ENCODE data around the gene DAP3. TPM values are rescaled to one million over a fixed set of nuclear protein-coding genes. Genes with fewer than 3 reads are reported as not detected.
A peak's percentile ranks its signal among the peaks of the same experiment; 100 is the strongest.

DAP3 gene
- total RNA-seq, 1 experiment from 2014 or later: 136 TPM

DNA sequence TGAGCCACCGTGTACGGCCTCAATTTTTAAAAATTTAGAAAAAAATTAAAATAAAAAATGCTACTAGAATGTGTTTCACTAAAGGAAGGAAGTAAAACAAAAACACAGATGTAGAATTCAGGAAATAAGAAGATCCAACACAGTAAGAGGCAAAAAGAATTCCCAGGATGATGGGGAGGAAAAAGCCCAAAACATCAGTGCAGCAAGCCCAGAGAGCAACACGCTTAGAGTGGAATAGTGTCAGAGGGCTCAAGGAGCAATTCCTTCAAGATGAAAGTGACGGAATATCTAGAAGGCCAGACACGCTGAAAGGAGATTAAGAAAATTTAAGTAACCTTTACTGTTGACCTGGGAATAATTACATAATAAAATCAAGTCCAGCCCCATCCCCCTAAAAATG, 80.4 kb downstream of the DAP3 start:
- intact Hi-C loops (cut with micrococcal nuclease; ENCODE audit: unreplicated experiment) (no loop called here), in situ Hi-C loops (cut with HindIII; ENCODE audit: low pct_unique_long_range_greater_than_20kb, low sequenced_read_pairs) (no loop called here)
- H3K27ac ChIP-seq (ENCODE audit: low read length): no peak overlapping the region
- ChIA-PET POLR2A (no interaction called here), CTCF (no interaction called here)
- DNase-seq (ENCODE audit: low read depth, low spot score) (no peak), ATAC-seq (no peak)
- BruUV-seq (replicated peaks): no TSS peak
- TF ChIP-seq REST (IDR thresholded peaks at IDR 0.05; ENCODE audit: insufficient read depth in 1 of 2, low read depth in 2 of 2, low read length in 1 of 2) (no peak), POLR2AphosphoS5 (IDR thresholded peaks at IDR 0.05; ENCODE audit: low read depth, low read length) (no peak), SIN3A (IDR thresholded peaks at IDR 0.05; ENCODE audit: borderline replicate concordance, insufficient read depth, low read depth, low read length) (no peak), TCF7L2 (IDR thresholded peaks at IDR 0.05; ENCODE audit: low read depth, low read length) (no peak)
- TF ChIP-seq, protein P1, sequence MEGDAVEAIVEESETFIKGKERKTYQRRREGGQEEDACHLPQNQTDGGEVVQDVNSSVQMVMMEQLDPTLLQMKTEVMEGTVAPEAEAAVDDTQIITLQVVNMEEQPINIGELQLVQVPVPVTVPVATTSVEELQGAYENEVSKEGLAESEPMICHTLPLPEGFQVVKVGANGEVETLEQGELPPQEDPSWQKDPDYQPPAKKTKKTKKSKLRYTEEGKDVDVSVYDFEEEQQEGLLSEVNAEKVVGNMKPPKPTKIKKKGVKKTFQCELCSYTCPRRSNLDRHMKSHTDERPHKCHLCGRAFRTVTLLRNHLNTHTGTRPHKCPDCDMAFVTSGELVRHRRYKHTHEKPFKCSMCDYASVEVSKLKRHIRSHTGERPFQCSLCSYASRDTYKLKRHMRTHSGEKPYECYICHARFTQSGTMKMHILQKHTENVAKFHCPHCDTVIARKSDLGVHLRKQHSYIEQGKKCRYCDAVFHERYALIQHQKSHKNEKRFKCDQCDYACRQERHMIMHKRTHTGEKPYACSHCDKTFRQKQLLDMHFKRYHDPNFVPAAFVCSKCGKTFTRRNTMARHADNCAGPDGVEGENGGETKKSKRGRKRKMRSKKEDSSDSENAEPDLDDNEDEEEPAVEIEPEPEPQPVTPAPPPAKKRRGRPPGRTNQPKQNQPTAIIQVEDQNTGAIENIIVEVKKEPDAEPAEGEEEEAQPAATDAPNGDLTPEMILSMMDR (IDR thresholded peaks at IDR 0.05): no peak
- no peak overlapping the region for H3K4me3 ChIP-seq (ENCODE audit: low read depth in 2 of 2, low read length in 2 of 2)
- peaks cover 5% of the 10 kb centered on the region for H3K36me3 ChIP-seq (ENCODE audit: control insufficient read depth, insufficient read depth, low read length)
- H3K27me3 ChIP-seq (ENCODE audit: control insufficient read depth, insufficient read depth, low read length): no peaks in the 10 kb centered on the region
- H3K4me1 ChIP-seq (ENCODE audit: control insufficient read depth, insufficient read depth, low read length): peaks cover 2% of the 10 kb centered on the region; the same call in 1 of the 2 replicates
- no peaks in the 10 kb centered on the region for H3K9me3 ChIP-seq (ENCODE audit: control insufficient read depth, insufficient read depth, low read depth, low read length)

DNA sequence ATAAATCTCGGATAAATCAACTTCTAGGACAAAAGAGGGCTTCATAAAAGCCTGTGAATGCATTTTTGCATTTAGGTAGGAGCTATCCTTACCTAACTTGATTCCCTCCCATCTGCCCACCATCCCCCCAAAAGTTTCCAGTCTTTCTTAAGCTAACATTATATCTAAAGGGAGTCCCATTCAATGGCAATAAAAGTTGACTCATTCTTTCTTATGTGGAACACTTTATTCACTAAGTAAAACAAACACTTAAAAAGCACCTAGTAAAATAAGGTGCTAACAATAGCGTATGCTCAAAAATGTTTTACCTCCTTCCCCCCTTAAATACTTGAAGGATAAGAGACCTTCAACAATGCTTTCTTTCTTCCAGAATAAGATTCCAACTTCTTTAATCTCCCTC, 84.3 kb downstream of the DAP3 start:
- Histone ChIP-seq H3K4me1 (ENCODE audit: control insufficient read depth, insufficient read depth, low read length) (peaks cover 2% of the 10 kb centered on the region; the same call in 1 of the 2 replicates), H3K9me3 (ENCODE audit: control insufficient read depth, insufficient read depth, low read depth, low read length) (no peaks in the 10 kb centered on the region), H3K27ac (ENCODE audit: low read length) (0 out of 2 replicates have a peak overlapping the region, but pooled peaks have one; percentile 36), H3K27me3 (ENCODE audit: control insufficient read depth, insufficient read depth, low read length) (no peaks in the 10 kb centered on the region), H3K36me3 (ENCODE audit: control insufficient read depth, insufficient read depth, low read length) (peaks cover 8% of the 10 kb centered on the region), H3K4me3 (ENCODE audit: low read depth in 2 of 2, low read length in 2 of 2) (no peak overlapping the region)
- ChIA-PET POLR2A (no interaction called here), CTCF (no interaction called here)
- TF ChIP-seq, protein P1 (IDR thresholded peaks at IDR 0.05): no peak
- peak; percentile 60; the same call in 1 of the 2 replicates for TF ChIP-seq TCF7L2 (IDR thresholded peaks at IDR 0.05; ENCODE audit: low read depth, low read length)
- intact Hi-C loops (cut with micrococcal nuclease; ENCODE audit: unreplicated experiment) (no loop called here), in situ Hi-C loops (cut with HindIII; ENCODE audit: low pct_unique_long_range_greater_than_20kb, low sequenced_read_pairs) (no loop called here)
- ATAC-seq: peak; percentile 76
- TSS peak; percentile 40 for BruUV-seq (replicated peaks)
- no peak for DNase-seq (ENCODE audit: low read depth, low spot score)
